Left hindlimb (tissue), 1 donor: Measurements from ENCODE around the gene HBM.
A peak's percentile ranks its signal among the peaks of the same experiment; 100 is the strongest.
"Not testable (repeated sequence)": the region's sequence is repeated elsewhere in the genome, so short reads cannot be mapped to it uniquely, and the experiment has no call there.

Source experiments
- DNase-seq: peaks from one replicate; pipeline ENCODE4 v3.0.0-alpha.2; 2018

HBM gene

DNA sequence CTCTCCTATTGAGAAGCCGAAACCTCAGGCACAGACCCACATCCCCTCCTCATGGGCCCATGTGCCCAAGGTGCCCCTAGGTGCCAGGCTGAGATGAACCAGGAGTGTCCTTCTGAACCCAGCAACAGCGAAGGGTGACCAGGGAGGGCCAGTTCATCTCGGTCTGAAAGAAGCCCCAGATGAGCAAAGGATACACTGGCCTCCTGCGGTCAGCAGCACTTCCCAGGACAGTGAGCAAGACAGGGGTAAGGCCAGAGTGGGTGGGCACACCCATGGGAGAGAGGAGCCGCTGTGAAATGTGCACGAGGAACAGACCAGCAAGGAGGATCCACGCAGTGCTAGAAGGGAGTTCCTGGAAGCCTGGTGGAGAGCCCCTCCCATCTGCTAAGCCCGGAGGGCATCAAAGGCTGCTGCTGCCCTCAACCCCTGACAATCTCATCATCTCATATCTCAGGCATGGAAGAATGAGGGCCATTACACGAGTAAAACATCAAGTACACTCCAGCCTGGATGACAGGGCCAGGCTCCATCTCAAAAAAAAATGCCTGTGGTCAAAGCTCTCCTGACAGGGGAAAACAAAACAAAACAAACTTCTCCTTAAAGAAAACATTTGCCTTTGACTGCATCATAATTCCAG, 16.6 kb upstream of the HBM start:
- no peak for DNase-seq

DNA sequence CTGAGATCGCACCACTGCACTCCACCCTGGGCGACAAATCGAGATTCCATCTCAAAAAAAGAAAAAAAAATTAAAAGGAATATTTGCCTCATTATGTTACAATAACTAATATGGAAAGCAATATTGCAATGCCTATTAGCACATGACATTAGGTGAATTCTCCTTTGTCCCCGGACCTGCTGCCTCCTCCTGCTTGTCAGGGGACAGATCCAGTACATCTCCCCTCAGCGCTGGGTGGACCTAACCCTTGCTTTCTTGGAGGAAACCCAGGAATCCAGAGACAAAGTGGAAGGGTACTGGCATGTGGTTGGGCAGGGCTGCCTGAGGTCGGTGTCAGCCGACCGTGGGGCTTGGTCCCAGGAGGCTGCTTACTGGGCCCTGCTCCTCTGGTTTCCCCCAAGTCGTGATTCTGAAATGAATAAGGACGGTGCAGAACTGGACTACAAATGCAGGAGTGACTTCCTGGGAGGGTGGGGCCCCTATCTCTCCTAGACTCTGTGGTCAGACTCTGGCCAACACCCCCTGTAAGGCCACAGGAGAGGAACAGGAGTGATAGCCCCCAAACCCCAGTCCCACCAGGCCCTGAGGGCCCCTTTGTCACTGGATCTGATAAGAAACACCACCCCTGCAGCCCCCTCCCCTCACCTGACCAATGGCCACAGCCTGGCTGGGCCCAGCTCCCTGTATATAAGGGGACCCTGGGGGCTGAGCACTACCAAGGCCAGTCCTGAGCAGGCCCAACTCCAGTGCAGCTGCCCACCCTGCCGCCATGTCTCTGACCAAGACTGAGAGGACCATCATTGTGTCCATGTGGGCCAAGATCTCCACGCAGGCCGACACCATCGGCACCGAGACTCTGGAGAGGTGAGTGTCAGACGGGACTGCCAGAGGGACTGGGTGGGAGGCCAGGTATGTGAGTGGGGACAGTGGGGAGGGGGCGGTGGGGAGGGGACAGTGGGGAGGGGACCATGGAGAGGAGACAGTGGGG, 13.3 kb upstream of the HBM start, which contains the start of gene HBZ:
Gene HBZ, plus strand, starts transcription at position 504 of the 988 bp plus-strand sequence. Its CDS starts 266 bp downstream, at position 770.
- DNase-seq = no peak

DNA sequence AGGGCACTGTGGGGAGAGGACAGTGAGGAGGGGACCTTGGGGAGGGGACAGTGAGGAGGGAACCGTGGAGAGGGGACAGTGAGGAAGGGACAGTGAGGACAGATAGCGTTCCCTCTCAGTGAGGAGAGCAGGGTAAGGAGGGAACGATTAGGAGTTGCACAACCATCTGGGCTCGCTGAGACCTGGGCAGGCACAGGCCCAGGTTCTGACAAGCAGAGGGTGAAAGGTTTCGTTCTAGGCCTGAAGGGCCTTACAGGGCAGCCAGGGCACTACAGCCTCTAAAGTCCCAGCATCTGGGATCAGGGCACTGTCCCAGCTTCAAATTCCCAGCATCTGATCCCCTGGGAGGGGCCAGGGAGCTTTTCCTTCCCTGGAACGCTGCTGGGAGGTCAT, 12.7 kb upstream of the HBM start:
- not testable (repeated sequence) for DNase-seq

DNA sequence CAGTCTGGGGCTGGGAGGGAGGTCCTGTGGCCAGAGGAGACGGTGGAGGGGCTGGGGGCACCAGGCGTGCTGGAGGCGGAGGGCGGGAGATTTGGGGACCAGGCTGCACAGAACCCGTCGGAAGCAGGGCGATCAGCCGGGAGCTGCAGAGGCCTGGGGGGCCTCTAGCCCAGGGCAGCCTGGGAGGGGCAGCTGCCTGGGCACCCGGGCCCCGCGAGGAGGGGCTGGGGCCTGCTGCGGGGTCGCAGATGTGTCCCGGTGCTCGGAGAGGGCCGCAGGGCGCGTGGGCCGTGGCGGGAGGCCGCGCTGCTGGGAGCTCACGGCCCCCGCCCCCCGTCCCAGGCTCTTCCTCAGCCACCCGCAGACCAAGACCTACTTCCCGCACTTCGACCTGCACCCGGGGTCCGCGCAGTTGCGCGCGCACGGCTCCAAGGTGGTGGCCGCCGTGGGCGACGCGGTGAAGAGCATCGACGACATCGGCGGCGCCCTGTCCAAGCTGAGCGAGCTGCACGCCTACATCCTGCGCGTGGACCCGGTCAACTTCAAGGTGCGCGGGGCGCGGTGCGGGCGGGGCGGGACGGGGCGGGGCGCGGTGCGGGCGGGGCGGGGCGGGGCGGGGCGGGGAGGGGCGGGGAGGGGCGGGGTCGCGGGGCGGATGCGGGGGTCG, 12.1 kb upstream of the HBM start:
- DNase-seq = not testable (repeated sequence)

DNA sequence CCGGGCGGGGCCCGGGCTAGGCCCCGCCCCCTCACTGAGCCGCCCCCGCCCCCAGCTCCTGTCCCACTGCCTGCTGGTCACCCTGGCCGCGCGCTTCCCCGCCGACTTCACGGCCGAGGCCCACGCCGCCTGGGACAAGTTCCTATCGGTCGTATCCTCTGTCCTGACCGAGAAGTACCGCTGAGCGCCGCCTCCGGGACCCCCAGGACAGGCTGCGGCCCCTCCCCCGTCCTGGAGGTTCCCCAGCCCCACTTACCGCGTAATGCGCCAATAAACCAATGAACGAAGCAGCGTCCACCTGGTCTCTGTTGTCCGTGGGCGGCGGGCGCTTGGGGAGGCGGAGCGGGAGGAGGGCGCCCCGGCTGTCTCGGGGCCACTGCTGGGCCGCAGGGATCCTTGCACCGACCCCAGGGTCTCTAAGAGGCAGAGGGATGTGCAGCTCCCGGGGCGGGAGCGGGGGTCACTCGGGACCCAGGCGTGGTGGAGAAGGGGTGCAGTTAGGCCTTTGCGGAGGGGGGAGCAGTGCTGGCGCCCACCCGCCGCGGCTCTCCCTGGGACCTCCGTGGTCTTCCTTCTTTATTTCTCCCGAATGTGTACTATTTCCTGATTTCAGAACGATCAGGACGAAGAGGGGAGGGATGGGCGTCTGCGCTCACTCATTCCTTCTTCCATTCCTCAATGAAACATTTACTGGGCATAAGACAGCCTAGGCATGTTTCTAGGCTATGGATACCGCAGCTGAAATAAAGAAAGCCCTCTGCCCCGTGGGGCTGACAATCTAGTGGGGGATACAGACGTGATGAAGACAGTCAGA, 11.4 kb upstream of the HBM start:
- peak; percentile 50 for DNase-seq

DNA sequence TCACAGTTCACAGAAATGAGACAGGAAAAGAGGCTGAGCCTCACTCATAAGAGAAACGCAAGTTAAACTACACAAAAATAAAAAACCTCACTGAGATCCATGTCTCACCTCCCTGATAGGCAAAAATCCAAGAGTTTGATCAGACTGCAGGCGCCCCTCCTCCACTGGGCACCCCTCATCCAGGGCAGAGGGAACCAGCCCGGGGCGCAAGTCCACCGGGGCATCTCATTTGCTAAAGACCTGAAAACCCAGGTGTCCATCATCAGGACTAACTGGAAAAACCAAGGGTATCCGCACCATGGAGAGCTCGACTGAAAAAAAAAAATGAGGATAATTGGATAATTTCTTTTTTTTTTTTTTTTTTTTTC, 10.8 kb upstream of the HBM start:
- DNase-seq = no peak

DNA sequence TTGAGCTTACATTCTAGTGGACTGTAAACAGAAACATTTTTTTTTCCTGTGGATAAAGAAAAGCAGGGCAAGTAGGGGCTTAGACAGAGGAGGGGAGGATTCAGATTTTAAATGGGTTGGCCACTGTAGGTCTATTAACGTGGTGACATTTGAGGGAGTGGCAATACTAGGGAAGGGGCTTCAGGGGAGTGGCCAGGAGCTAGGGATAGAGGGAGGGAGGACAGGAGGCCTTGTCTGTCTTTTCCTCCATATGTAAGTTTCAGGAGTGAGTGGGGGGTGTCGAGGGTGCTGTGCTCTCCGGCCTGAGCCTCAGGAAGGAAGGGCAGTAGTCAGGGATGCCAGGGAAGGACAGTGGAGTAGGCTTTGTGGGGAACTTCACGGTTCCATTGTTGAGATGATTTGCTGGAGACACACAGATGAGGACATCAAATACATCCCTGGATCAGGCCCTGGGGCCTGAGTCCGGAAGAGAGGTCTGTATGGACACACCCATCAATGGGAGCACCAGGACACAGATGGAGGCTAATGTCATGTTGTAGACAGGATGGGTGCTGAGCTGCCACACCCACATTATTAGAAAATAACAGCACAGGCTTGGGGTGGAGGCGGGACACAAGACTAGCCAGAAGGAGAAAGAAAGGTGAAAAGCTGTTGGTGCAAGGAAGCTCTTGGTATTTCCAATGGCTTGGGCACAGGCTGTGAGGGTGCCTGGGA, 6.5 kb upstream of the HBM start:
- no peak for DNase-seq

DNA sequence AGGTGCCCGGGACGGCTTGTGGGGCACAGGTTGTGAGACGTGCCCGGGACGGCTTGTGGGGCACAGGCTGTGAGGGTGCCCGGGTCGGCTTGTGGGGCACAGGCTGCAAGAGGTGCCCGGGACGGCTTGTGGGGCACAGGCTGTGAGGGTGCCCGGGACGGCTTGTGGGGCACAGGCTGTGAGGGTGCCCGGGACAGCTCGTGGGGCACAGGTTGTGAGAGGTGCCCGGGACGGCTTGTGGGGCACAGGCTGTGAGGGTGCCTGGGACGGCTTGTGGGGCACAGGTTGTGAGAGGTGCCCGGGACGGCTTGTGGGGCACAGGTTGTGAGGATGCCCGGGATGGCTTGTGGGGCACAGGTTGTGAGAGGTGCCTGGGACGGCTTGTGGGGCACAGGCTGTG, 5.5 kb upstream of the HBM start:
- DNase-seq = not testable (repeated sequence)

DNA sequence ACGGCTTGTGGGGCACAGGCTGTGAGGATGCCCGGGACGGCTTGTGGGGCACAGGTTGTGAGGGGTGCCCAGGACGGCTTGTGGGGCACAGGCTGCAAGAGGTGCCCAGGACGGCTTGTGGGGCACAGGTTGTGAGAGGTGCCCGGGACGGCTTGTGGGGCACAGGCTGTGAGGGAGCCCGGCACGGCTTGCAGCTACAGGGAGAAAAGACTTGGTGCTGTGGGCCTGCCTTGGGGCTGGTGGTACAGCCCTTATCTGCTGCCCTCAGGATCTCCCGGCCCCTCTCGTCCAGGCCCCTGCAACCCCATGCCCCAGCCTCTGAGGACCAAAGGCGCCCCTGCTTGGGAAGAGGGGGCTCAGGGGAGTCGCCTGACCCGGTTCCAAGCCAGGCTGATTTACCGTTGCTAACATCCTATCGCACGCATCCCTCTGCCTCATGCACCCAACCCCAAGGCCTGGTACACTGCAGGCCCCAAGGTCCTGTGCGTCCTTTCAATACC, 5.0 kb upstream of the HBM start:
- DNase-seq = no peak

DNA sequence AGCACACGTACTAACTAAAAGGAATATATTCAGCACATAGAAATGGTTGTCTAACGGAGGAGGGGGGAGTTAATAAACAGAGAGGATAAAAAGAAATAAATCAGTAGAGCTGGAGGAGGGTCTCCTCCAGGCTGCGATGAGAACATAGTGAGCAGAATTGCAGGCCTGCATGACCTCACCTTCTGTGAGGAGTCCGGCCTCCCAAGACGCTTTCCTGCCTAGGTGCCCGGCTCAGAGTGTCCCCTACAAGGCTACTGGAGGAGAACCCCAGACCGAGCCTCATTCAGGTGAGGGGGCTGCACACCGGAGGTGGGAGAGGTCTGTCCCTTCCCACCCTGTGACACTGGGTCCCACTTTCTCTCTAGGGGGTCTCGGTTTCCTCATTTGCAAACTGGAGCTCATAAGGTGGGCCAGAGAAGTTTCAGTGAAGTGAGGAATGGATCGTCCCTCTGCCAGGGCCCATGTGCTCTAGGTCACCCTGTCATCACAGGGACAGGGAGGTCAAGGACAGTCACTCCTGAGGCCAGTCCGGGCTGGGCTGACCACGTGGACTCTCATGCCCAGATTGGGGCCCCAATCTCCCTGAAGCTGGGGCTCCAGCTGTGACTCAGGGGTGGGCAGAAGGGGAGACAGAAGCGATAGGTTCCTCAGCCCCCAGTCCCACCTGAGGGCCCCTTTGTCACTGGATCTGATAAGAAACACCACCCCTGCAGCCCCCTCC, 3.3 kb upstream of the HBM start:
- DNase-seq = no peak

DNA sequence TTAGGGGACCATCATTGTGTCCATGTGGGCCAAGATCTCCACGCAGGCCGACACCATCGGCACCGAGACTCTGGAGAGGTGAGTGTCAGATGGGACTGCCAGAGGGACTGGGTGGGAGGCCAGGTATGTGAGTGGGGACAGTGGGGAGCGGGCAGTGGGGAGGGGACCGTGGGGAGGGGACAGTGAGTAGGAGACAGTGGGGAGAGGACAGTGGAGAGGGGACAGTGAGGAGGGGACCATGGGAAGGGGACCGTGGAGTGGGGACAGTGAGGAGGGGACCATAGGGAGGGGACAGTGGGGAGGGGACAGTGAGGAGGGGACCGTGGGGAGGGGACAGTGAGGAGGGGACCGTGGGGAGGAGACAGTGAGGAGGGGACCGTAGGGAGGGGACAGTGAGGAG, 2.6 kb upstream of the HBM start:
- DNase-seq = not testable (repeated sequence)

DNA sequence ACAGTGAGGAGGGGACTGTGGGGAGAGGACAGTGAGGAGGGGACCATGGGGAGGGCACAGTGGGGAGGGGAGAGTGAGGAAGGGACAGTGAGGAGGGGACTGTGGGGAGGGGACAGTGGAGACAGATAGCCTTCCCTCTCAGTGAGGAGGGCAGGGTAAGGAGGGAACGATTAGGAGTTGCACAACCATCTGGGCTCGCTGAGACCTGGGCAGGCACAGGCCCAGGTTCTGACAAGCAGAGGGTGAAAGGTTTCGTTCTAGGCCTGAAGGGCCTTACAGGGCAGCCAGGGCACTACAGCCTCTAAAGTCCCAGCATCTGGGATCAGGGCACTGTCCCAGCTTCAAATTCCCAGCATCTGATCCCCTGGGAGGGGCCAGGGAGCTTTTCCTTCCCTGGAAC, 2.1 kb upstream of the HBM start:
- not testable (repeated sequence) for DNase-seq

DNA sequence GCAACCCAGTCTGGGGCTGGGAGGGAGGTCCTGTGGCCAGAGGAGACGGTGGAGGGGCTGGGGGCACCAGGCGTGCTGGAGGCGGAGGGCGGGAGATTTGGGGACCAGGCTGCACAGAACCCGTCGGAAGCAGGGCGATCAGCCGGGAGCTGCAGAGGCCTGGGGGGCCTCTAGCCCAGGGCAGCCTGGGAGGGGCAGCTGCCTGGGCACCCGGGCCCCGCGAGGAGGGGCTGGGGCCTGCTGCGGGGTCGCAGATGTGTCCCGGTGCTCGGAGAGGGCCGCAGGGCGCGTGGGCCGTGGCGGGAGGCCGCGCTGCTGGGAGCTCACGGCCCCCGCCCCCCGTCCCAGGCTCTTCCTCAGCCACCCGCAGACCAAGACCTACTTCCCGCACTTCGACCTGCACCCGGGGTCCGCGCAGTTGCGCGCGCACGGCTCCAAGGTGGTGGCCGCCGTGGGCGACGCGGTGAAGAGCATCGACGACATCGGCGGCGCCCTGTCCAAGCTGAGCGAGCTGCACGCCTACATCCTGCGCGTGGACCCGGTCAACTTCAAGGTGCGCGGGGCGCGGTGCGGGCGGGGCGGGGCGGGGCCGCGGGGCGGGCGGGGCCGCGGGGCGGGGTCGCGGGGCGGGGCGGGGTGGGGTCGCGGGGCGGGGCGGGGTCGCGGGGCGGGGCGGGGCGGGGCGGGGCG, 1.5 kb upstream of the HBM start:
- not testable (repeated sequence) for DNase-seq

DNA sequence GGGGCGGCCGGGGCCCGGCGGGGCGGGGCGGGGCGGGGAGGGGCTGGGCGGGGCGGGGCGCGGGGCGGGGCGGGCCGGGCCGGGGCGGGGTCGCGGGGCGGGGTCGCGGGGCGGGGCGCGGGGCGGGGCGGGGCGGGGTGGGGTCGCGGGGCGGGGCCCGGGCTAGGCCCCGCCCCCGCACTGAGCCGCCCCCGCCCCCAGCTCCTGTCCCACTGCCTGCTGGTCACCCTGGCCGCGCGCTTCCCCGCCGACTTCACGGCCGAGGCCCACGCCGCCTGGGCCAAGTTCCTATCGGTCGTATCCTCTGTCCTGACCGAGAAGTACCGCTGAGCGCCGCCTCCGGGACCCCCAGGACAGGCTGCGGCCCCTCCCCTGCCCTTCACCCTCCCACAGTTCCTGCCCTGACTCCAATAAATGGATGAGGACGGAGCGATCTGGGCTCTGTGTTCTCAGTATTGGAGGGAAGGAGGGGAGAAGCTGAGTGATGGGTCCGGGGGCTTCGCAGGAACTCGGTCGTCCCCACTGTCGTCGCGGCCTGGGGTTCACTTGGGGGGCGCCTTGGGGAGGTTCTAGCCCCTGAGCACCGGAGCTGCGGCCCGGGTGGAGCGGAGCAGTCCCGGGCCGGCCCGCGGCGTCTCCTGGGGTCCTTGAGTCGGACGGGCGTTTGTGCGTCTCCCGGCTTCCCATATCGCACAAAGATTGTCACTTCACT, 795 bp upstream of the HBM start:
- DNase-seq = no peak

DNA sequence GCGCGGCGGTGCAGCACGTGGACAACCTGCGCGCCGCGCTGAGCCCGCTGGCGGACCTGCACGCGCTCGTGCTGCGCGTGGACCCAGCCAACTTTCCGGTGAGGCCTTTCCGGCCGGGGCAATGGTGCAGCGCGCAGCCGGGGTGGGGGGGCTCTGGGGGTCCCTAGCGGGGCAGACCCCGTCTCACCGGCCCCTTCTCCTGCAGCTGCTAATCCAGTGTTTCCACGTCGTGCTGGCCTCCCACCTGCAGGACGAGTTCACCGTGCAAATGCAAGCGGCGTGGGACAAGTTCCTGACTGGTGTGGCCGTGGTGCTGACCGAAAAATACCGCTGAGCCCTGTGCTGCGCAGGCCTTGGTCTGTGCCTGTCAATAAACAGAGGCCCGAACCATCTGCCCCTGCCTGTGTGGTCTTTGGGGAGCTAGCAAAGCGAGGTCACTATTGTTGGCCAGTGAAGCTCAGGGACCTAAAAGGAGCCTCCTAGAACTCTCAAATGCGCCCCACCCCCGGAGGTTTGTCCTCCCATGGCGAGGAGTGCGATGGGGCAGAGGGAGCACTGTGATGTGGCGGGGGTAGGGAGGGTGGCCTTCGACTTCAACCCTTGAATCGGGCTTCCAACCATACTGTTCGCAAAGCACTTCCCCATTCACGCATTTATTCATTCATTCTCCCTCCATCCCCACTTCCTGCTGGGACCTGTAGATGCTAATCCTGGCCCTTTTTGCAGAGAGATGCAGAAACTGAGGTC, 770 bp downstream of the HBM start:
- no peak for DNase-seq

DNA sequence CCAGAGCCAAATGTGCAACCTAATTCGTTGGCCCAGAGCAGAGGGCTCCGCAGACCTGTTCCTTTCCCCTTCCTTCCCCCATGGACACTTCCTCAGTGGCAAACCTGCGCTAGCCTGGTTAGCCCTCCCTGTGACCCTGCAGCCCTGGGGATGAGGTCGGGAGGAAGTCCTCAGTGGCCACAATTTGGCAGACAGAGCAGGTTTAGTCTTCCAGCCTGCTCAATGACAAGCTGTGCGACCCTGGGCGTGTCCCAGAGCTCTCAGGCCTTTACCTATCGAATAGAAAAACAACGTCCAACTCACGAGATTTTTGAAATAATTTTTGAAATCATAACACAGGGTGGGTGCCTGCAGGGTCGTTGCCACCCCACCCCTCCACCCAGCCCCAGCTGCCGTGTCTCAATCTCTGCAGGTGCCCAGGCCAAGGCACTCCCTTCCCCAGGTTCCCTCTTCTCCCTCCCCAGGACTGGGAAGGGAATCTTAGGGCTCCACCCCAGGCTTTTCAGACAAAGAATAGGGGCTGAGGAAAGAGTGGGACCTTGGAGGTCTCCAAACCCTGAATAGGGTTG, 1.4 kb downstream of the HBM start:
- DNase-seq = no peak

DNA sequence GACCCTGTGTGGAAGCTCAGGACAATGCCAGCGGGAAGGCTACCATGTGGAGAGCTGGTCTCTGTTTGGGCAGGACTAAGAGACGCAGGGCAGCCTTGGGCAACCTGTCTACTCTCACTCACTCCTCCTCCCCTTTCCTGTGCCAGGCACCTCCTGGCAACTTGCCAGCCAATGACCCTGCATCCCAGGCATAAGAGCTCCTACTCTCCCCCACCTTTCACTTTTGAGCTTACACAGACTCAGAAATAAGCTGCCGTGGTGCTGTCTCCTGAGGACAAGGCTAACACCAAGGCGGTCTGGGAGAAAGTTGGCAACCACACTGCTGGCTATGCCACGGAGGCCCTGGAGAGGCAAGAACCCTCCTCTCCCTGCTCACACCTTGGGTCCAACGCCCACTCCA, 2.6 kb downstream of the HBM start:
- DNase-seq = no peak

DNA sequence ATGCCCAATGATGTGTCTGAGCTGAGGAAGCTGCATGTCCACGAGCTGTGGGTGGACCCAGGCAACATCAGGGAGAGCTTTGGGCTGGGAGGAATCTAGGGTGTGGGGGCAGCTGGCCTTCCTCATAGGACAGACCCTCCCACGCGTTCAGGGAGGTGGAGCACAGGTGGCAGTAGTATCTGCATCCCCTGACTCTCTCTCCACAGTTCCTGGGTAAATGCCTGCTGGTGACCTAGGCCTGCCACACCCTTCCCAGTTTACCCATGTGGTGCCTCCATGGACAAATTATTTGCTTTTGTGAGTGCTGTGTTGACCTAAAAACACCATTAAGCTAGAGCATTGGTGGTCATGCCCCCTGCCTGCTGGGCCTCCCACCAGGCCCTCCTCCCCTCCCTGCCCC, 3.2 kb downstream of the HBM start:
- no peak for DNase-seq

DNA sequence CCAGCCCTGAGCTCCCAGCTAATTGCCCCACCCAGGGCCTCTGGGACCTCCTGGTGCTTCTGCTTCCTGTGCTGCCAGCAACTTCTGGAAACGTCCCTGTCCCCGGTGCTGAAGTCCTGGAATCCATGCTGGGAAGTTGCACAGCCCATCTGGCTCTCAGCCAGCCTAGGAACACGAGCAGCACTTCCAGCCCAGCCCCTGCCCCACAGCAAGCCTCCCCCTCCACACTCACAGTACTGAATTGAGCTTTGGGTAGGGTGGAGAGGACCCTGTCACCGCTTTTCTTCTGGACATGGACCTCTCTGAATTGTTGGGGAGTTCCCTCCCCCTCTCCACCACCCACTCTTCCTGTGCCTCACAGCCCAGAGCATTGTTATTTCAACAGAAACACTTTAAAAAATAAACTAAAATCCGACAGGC, 4.3 kb downstream of the HBM start:
- not testable (repeated sequence) for DNase-seq
